Panc1 (cell line): ENCODE data around the gene VCX2. TPM values are rescaled to one million over a fixed set of nuclear protein-coding genes. Genes with fewer than 3 reads are reported as not detected.

Source experiments
- ATAC-seq: fragments of 200-7000 bp; cut with Tn5 transposase; 2 replicates; pipeline ENCODE4 v1.9.1; 2020; ENCODE audit warnings: mild to moderate bottlenecking, moderate library complexity
- BruUV-seq: library from RNA; stranded (reverse); fragments of 400-500 nt; replicated peaks from 2 replicates; lab custom pipeline; 2021; lab: Mats Ljungman, UMichigan
- CTCF ChIA-PET: fragments of 300-600 bp; sonication (Branson Sonifier 250); formaldehyde crosslinking; loops from one replicate; lab custom pipeline; 2022; ENCODE audit warnings: antibody characterized with exemption; lab: Charles Lee
- POLR2A ChIA-PET: fragments of 300-600 bp; sonication (Branson Sonifier 250); formaldehyde crosslinking; loops from one replicate; lab custom pipeline; 2022; ENCODE audit warnings: antibody characterized with exemption; lab: Charles Lee
- DNase-seq: peaks from one replicate; pipeline ENCODE4 v3.0.0-alpha.2; 2010; ENCODE audit warnings: low read depth, low spot score
- H3K27ac ChIP-seq: 2 replicates; pipeline ENCODE4 v1.5.1; 2011; ENCODE audit warnings: mild to moderate bottlenecking, low read length, inconsistent platforms
- H3K27me3 ChIP-seq: fragments of 200-500 bp; sonication (Bioruptor generic); 2 replicates; pipeline ENCODE4 v1.6.0; 2014; ENCODE audit warnings: low read length, inconsistent platforms; ENCODE audit not compliant: control insufficient read depth, insufficient read depth
- H3K36me3 ChIP-seq: fragments of 200-500 bp; sonication (Bioruptor generic); 2 replicates; pipeline ENCODE4 v1.5.1; 2014; ENCODE audit warnings: inconsistent platforms, mild to moderate bottlenecking, low read length, moderate library complexity; ENCODE audit not compliant: control insufficient read depth, insufficient read depth
- H3K4me1 ChIP-seq: 2 replicates; pipeline ENCODE4 v1.5.1; 2011; ENCODE audit warnings: inconsistent platforms, mild to moderate bottlenecking, low read length, moderate library complexity; ENCODE audit not compliant: control insufficient read depth, insufficient read depth
- H3K4me3 ChIP-seq, 2 experiments: 2 replicates each; pipeline ENCODE4 v1.5.1; 2011 to 2012; ENCODE audit warnings: low read depth in 2 of 2, low read length in 2 of 2, mild to moderate bottlenecking in 2 of 2, inconsistent platforms in 1 of 2, moderate library complexity in 1 of 2
- H3K9me3 ChIP-seq: fragments of 200-500 bp; sonication (Bioruptor generic); 2 replicates; pipeline ENCODE4 v1.5.1; 2014; ENCODE audit warnings: low read depth, mild to moderate bottlenecking, inconsistent platforms, low read length, moderate library complexity; ENCODE audit not compliant: control insufficient read depth, insufficient read depth
- POLR2AphosphoS5 ChIP-seq: IDR thresholded peaks from 2 replicates; pipeline ENCODE4 v1.6.1; 2012; ENCODE audit warnings: mild to moderate bottlenecking, low read depth, low read length, moderate library complexity
- SIN3A ChIP-seq: IDR thresholded peaks from 2 replicates; pipeline ENCODE4 v1.6.1; 2012; ENCODE audit warnings: low read depth, mild to moderate bottlenecking, low read length, moderate library complexity, borderline replicate concordance; ENCODE audit not compliant: insufficient read depth
- TCF7L2 ChIP-seq: IDR thresholded peaks from 2 replicates; pipeline ENCODE4 v1.6.1; 2011; ENCODE audit warnings: mild to moderate bottlenecking, low read depth, low read length, inconsistent platforms
- in situ Hi-C: cut with HindIII; loops from 2 replicates; pipeline ENCODE4 v1.10.0; 2016; ENCODE audit warnings: low sequenced_read_pairs, low pct_unique_long_range_greater_than_20kb
- intact Hi-C: fragments of 100-400 bp; cut with micrococcal nuclease; formaldehyde crosslinking; loops from one replicate; pipeline ENCODE4 v1.10.0; 2022; ENCODE audit not compliant: unreplicated experiment
- total RNA-seq: library from RNA; stranded (reverse); gene quantifications from one replicate; pipeline ENCODE4 v1.2.1, GENCODE V29; 2021; ENCODE audit not compliant: unreplicated experiment
- TF ChIP-seq, protein P1 (sequence below), 2 experiments: IDR thresholded peaks; 2 replicates each; pipeline ENCODE4 v1.6.1; 2011 to 2012; ENCODE audit warnings: low read depth in 2 of 2, control low read depth in 1 of 2, low read length in 1 of 2, mild to moderate bottlenecking in 1 of 2, moderate library complexity in 1 of 2; ENCODE audit not compliant: insufficient read depth in 1 of 2
- TF ChIP-seq, protein P2 (sequence below): fragments of 450-650 bp; IDR thresholded peaks from 2 replicates; pipeline ENCODE4 v1.5.1; 2017; ENCODE audit warnings: mild to moderate bottlenecking

The VCX2 gene
- total RNA-seq, 1 experiment from 2014 or later, result not detected

DNA sequence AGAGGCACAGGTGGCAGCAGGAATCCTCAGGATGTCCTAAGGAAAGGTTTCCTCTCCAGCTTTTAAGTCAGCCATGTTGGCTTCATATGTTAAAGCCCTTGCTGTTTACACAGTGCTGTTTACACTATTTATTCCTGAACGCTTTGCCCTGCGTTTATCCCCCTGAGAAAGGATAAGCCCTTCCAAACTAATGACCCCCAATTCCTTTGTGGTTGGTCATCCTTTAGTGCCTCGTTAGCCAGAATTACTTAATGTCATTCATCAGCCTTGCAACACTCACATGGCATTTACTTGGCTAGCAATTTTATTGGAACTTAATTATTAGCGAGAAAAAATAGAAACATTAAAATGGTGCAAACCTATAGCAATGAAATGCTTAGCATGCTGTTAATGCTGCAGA lies 23.8 kb downstream of the VCX2 start:
- in situ Hi-C loops, result no loop called here
- H3K4me3 ChIP-seq, result no peak overlapping the region
- no TSS peak for BruUV-seq
- no peaks in the 10 kb centered on the region for H3K9me3 ChIP-seq
- ChIA-PET POLR2A (no interaction called here), CTCF (no interaction called here)
- H3K27ac ChIP-seq, result no peak overlapping the region
- no peak for TF ChIP-seq SIN3A
- TF ChIP-seq, protein P1, sequence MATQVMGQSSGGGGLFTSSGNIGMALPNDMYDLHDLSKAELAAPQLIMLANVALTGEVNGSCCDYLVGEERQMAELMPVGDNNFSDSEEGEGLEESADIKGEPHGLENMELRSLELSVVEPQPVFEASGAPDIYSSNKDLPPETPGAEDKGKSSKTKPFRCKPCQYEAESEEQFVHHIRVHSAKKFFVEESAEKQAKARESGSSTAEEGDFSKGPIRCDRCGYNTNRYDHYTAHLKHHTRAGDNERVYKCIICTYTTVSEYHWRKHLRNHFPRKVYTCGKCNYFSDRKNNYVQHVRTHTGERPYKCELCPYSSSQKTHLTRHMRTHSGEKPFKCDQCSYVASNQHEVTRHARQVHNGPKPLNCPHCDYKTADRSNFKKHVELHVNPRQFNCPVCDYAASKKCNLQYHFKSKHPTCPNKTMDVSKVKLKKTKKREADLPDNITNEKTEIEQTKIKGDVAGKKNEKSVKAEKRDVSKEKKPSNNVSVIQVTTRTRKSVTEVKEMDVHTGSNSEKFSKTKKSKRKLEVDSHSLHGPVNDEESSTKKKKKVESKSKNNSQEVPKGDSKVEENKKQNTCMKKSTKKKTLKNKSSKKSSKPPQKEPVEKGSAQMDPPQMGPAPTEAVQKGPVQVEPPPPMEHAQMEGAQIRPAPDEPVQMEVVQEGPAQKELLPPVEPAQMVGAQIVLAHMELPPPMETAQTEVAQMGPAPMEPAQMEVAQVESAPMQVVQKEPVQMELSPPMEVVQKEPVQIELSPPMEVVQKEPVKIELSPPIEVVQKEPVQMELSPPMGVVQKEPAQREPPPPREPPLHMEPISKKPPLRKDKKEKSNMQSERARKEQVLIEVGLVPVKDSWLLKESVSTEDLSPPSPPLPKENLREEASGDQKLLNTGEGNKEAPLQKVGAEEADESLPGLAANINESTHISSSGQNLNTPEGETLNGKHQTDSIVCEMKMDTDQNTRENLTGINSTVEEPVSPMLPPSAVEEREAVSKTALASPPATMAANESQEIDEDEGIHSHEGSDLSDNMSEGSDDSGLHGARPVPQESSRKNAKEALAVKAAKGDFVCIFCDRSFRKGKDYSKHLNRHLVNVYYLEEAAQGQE (IDR thresholded peaks at IDR 0.05; ENCODE audit: insufficient read depth in 1 of 2, low read depth in 2 of 2, low read length in 1 of 2), result no peak
- TF ChIP-seq, protein P2, sequence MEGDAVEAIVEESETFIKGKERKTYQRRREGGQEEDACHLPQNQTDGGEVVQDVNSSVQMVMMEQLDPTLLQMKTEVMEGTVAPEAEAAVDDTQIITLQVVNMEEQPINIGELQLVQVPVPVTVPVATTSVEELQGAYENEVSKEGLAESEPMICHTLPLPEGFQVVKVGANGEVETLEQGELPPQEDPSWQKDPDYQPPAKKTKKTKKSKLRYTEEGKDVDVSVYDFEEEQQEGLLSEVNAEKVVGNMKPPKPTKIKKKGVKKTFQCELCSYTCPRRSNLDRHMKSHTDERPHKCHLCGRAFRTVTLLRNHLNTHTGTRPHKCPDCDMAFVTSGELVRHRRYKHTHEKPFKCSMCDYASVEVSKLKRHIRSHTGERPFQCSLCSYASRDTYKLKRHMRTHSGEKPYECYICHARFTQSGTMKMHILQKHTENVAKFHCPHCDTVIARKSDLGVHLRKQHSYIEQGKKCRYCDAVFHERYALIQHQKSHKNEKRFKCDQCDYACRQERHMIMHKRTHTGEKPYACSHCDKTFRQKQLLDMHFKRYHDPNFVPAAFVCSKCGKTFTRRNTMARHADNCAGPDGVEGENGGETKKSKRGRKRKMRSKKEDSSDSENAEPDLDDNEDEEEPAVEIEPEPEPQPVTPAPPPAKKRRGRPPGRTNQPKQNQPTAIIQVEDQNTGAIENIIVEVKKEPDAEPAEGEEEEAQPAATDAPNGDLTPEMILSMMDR, result no peak
- no peak for TF ChIP-seq POLR2AphosphoS5
- no peak for TF ChIP-seq TCF7L2
- DNase-seq (no peak), ATAC-seq (no peak)
- H3K27me3 ChIP-seq, result no peaks in the 10 kb centered on the region
- no peaks in the 10 kb centered on the region for H3K4me1 ChIP-seq
- intact Hi-C loops, result no loop called here
- no peaks in the 10 kb centered on the region for H3K36me3 ChIP-seq

DNA sequence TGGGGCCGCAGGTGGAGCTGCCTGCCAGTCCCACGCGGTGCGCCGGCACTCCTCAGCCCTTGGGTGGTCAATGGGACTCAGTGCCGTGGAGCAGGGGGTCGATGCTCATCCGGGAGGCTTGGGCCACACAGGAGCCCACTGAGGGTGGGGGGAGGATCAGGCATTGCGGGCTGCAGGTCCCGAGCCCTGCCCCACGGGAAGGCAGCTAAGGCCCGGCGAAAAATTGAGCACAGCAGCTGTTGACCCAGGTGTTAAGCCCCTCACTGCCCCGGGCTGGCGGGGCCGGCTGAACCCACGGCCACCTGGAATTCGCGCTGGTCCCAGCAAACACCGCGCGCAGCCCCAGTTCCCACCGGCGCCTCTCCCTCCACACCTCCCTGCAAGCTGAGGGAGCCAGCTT lies 26.1 kb downstream of the VCX2 start:
- TF ChIP-seq, protein P1 (IDR thresholded peaks at IDR 0.05; ENCODE audit: insufficient read depth in 1 of 2, low read depth in 2 of 2, low read length in 1 of 2), result no peak
- TF ChIP-seq POLR2AphosphoS5, result no peak
- no peak for TF ChIP-seq SIN3A
- TF ChIP-seq TCF7L2, result no peak
- TF ChIP-seq, protein P2, result no peak
- POLR2A ChIA-PET, result no interaction called here
- no peaks in the 10 kb centered on the region for H3K36me3 ChIP-seq
- H3K27ac ChIP-seq, result no peak overlapping the region
- in situ Hi-C loops (no loop called here), intact Hi-C loops (no loop called here)
- CTCF ChIA-PET, result no interaction called here
- H3K4me3 ChIP-seq, result no peak overlapping the region
- no peaks in the 10 kb centered on the region for H3K9me3 ChIP-seq
- H3K27me3 ChIP-seq, result no peaks in the 10 kb centered on the region
- no peaks in the 10 kb centered on the region for H3K4me1 ChIP-seq
- ATAC-seq (no peak), DNase-seq (no peak)
- BruUV-seq, result no TSS peak
